ENCODE results near the gene MRC1. TPM values are rescaled to one million over a fixed set of nuclear protein-coding genes. Genes with fewer than 3 reads are reported as not detected.
A peak's percentile ranks its signal among the peaks of the same experiment; 100 is the strongest.

Gene MRC1
- total and polyA plus RNA-seq, 2 of the 13 experiments (the other 11 are each of a cell fraction or from before 2014, with no cell fraction given): not detected

DNA sequence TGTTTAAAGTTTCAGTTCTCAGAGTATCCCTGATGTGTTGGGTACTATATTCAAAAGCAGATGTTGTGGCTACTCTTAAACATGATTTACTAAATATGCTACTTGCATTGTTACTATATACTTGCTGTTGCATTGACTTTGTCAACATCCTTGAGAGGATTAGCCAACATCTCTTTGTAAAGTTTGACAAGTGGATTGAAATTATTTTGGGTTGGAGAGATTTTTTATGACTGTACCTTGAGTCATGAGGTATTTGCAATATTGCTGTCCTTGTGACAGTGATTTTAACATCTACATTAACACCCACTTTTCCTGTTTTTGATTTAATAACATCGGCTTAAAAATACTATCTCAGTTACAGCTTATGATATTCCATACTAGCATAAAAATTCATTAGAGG, 31.9 kb downstream of the MRC1 start (continued):
- no peak for TF ChIP-seq RXRA (CRISPR knock-in tag; IDR thresholded peaks at IDR 0.05)

GRCh38 chr10:17842641-17843040, 33.5 kb downstream of the MRC1 start:
- no peaks in the 10 kb centered on the region for H4K20me1 ChIP-seq (ENCODE audit: insufficient read depth, low read length)
- no peak overlapping the region for H2AFZ ChIP-seq (ENCODE audit: low read length)
- intact Hi-C loops (cut with micrococcal nuclease; ENCODE audit: unreplicated experiment) (no loop called here), in situ Hi-C loops (cut with HindIII; ENCODE audit: extremely low pct_ligation_motif_present, low pct_unique_long_range_greater_than_20kb) (loop anchor here (10.0 kb wide), 1 partner anchor 372 kb away; no protein-coding TSS in a partner anchor)
- H3K4me1 ChIP-seq (ENCODE audit: insufficient read depth, low read length): no peaks in the 10 kb centered on the region
- H3K9ac ChIP-seq (ENCODE audit: insufficient read depth, low read depth, low read length): no peak overlapping the region
- no peaks in the 10 kb centered on the region for H3K9me3 ChIP-seq (ENCODE audit: low read length)
- CTCF ChIA-PET (ENCODE audit: low intra/inter-chr PET ratio, low total read pairs): no interaction called here
- no peak for DNase-seq (ENCODE audit: low spot score)
- 9% methylated on average over 5 of the region's 5 CpGs for WGBS (ENCODE audit: low lambda C conversion rate)
- H3K27me3 ChIP-seq (ENCODE audit: control insufficient read depth in 1 of 2, insufficient read depth in 2 of 2, low read length in 2 of 2): peaks cover 0 to 13% of the 10 kb centered on the region in 2 experiments; a peak in 2 of 5 replicates
- BruUV-seq (replicated peaks): no TSS peak
- no peaks in the 10 kb centered on the region for H3K36me3 ChIP-seq (replicated peaks in 1 of 2; ENCODE audit: control insufficient read depth in 1 of 2, insufficient read depth in 2 of 2, low read length in 2 of 2)
- no peak overlapping the region for H3K4me2 ChIP-seq (ENCODE audit: low read depth, low read length)
- ATAC-seq: no peak
- TF ChIP-seq ZNF143 (CRISPR knock-in tag; IDR thresholded peaks at IDR 0.05): no peak
- no peaks in the 10 kb centered on the region for H3K79me2 ChIP-seq (ENCODE audit: insufficient read depth, low read length)
- H3K27ac ChIP-seq (ENCODE audit: extremely low read length, insufficient read depth, low read length): no peak overlapping the region
- POLR2A ChIA-PET: no interaction called here
- no peak for FAIRE-seq
- H3K4me3 ChIP-seq (replicated peaks in 1 of 3; ENCODE audit: insufficient read depth in 1 of 3, low read depth in 2 of 3, low read length in 3 of 3): no peak overlapping the region

- H4K20me1 ChIP-seq (ENCODE audit: insufficient read depth, low read length): no peaks in the 10 kb centered on the region
- in situ Hi-C loops (cut with HindIII; ENCODE audit: extremely low pct_ligation_motif_present, low pct_unique_long_range_greater_than_20kb) (loop anchor here (10.0 kb wide), 1 partner anchor 367 kb away; no protein-coding TSS in a partner anchor), intact Hi-C loops (cut with micrococcal nuclease; ENCODE audit: unreplicated experiment) (loop anchor here (1.0 to 5.0 kb wide), 3 partner anchors 257 to 392 kb away; no protein-coding TSS in a partner anchor)
- H3K36me3 ChIP-seq (replicated peaks in 1 of 2; ENCODE audit: control insufficient read depth in 1 of 2, insufficient read depth in 2 of 2, low read length in 2 of 2): no peaks in the 10 kb centered on the region
- no TSS peak for BruUV-seq (replicated peaks)
- H3K4me3 ChIP-seq (replicated peaks in 1 of 3; ENCODE audit: insufficient read depth in 1 of 3, low read depth in 2 of 3, low read length in 3 of 3): no peak overlapping the region
- H2AFZ ChIP-seq (ENCODE audit: low read length): no peak overlapping the region
- no peak for TF ChIP-seq SRY (CRISPR knock-in tag; IDR thresholded peaks at IDR 0.05)
- TF ChIP-seq SMC3 (IDR thresholded peaks at IDR 0.05; ENCODE audit: low read length): 0 out of 2 replicates have a peak, but pooled peaks have one; percentile 7
- DNase-seq (ENCODE audit: low spot score) (no peak), ATAC-seq (no peak), FAIRE-seq (no peak)
- H3K9ac ChIP-seq (ENCODE audit: insufficient read depth, low read depth, low read length): no peak overlapping the region
- WGBS (ENCODE audit: low lambda C conversion rate): 14% methylated on average over 5 of the region's 5 CpGs
- no peak overlapping the region for H3K4me2 ChIP-seq (ENCODE audit: low read depth, low read length)
- CTCF ChIA-PET (ENCODE audit: low intra/inter-chr PET ratio, low total read pairs): no interaction called here
- H3K27ac ChIP-seq (ENCODE audit: extremely low read length, insufficient read depth, low read length): no peak overlapping the region
- H3K4me1 ChIP-seq (ENCODE audit: insufficient read depth, low read length): no peaks in the 10 kb centered on the region
- peaks cover 0 to 10% of the 10 kb centered on the region in 2 experiments; a peak in 2 of 5 replicates for H3K27me3 ChIP-seq (ENCODE audit: control insufficient read depth in 1 of 2, insufficient read depth in 2 of 2, low read length in 2 of 2)
- no peaks in the 10 kb centered on the region for H3K9me3 ChIP-seq (ENCODE audit: low read length)
- POLR2A ChIA-PET: no interaction called here
- no peaks in the 10 kb centered on the region for H3K79me2 ChIP-seq (ENCODE audit: insufficient read depth, low read length)
Measured at GRCh38 chr10:17847585-17848296, 38.6 kb downstream of the MRC1 start.

All from HepG2 (cell line).